ENCODE results near the gene PPP1R16B.

Gene PPP1R16B

GRCh38 chr20:38939686-38940085 lies 134.2 kb downstream of the PPP1R16B start:
- Histone ChIP-seq H2AFZ (ENCODE audit: low read length) (no peak overlapping the region), H3K18ac (ENCODE audit: low read length) (no peak overlapping the region), H3K27ac (replicated peaks; ENCODE audit: low read length) (no peak overlapping the region), H3K27me3 (ENCODE audit: control insufficient read depth in 3 of 3, insufficient read depth in 3 of 3, low read depth in 1 of 3, low read length in 3 of 3) (no peaks in the 10 kb centered on the region), H3K9me3 (replicated peaks in 1 of 2; ENCODE audit: control insufficient read depth in 2 of 2, insufficient read depth in 1 of 2, low read depth in 1 of 2, low read length in 2 of 2) (no peaks in the 10 kb centered on the region), H3K14ac (ENCODE audit: low read length) (no peak overlapping the region), H4K8ac (ENCODE audit: low read depth, low read length) (no peak overlapping the region), H3K4ac (ENCODE audit: low read length) (no peak overlapping the region), H2AK5ac (ENCODE audit: low read depth, low read length) (no peak overlapping the region), H4K91ac (ENCODE audit: low read depth, low read length, poor library complexity) (no peak overlapping the region), H2BK15ac (ENCODE audit: low read length) (no peak overlapping the region), H3K79me1 (ENCODE audit: low read depth, low read length) (peaks cover 13% of the 10 kb centered on the region), H3K4me2 (ENCODE audit: insufficient read depth, low read length, poor library complexity, severe bottlenecking) (no peak overlapping the region), H3K36me3 (replicated peaks in 1 of 2; ENCODE audit: control insufficient read depth in 2 of 2, insufficient read depth in 2 of 2, low read length in 2 of 2) (peaks cover 32 to 97% of the 10 kb centered on the region in 2 donors), H3K4me3 (ENCODE audit: low read length in 2 of 2) (no peak overlapping the region), H2BK5ac (ENCODE audit: low read length) (no peak overlapping the region), H3K9ac (ENCODE audit: low read depth, low read length, poor library complexity) (no peak overlapping the region), H2BK120ac (ENCODE audit: low read depth, low read length) (no peak overlapping the region), H2BK12ac (ENCODE audit: low read length) (no peak overlapping the region), H3K4me1 (ENCODE audit: control insufficient read depth in 2 of 2, insufficient read depth in 1 of 2, low read depth in 1 of 2, low read length in 2 of 2) (peaks cover 0 to 18% of the 10 kb centered on the region in 2 donors), H3K23ac (ENCODE audit: low read depth, low read length, poor library complexity) (no peak overlapping the region)
- no peak for DNase-seq (ENCODE audit: low spot score)
- WGBS, 2 donors (ENCODE audit: extremely low coverage in 2 of 2, insufficient read length in 2 of 2, insufficient replicate concordance in 1 of 2) = no CpG with 5 or more reads among the region's 2 CpGs

GRCh38 chr20:38940644-38941043 lies 135.1 kb downstream of the PPP1R16B start:
- no peak overlapping the region for H3K27ac ChIP-seq (replicated peaks; ENCODE audit: low read length)
- H3K14ac ChIP-seq (ENCODE audit: low read length) = no peak overlapping the region
- H2BK120ac ChIP-seq (ENCODE audit: low read depth, low read length) = no peak overlapping the region
- H3K4me1 ChIP-seq (ENCODE audit: control insufficient read depth in 2 of 2, insufficient read depth in 1 of 2, low read depth in 1 of 2, low read length in 2 of 2) = peaks cover 0 to 18% of the 10 kb centered on the region in 2 donors
- no peak overlapping the region for H3K18ac ChIP-seq (ENCODE audit: low read length)
- H2AFZ ChIP-seq (ENCODE audit: low read length) = no peak overlapping the region
- peaks cover 0 to 2% of the 10 kb centered on the region in 2 donors for H3K9me3 ChIP-seq (replicated peaks in 1 of 2; ENCODE audit: control insufficient read depth in 2 of 2, insufficient read depth in 1 of 2, low read depth in 1 of 2, low read length in 2 of 2)
- H4K91ac ChIP-seq (ENCODE audit: low read depth, low read length, poor library complexity) = no peak overlapping the region
- H4K8ac ChIP-seq (ENCODE audit: low read depth, low read length) = no peak overlapping the region
- H3K9ac ChIP-seq (ENCODE audit: low read depth, low read length, poor library complexity) = no peak overlapping the region
- WGBS, 2 donors (ENCODE audit: extremely low coverage in 2 of 2, insufficient read length in 2 of 2, insufficient replicate concordance in 1 of 2) = no CpG with 5 or more reads among the region's 5 CpGs
- H3K79me1 ChIP-seq (ENCODE audit: low read depth, low read length) = peaks cover 10% of the 10 kb centered on the region
- peaks cover 35 to 96% of the 10 kb centered on the region in 2 donors for H3K36me3 ChIP-seq (replicated peaks in 1 of 2; ENCODE audit: control insufficient read depth in 2 of 2, insufficient read depth in 2 of 2, low read length in 2 of 2)
- H3K27me3 ChIP-seq (ENCODE audit: control insufficient read depth in 3 of 3, insufficient read depth in 3 of 3, low read depth in 1 of 3, low read length in 3 of 3) = no peaks in the 10 kb centered on the region
- H3K4ac ChIP-seq (ENCODE audit: low read length) = no peak overlapping the region
- no peak for DNase-seq (ENCODE audit: low spot score)
- no peak overlapping the region for H3K23ac ChIP-seq (ENCODE audit: low read depth, low read length, poor library complexity)
- H2BK15ac ChIP-seq (ENCODE audit: low read length) = no peak overlapping the region
- H2BK12ac ChIP-seq (ENCODE audit: low read length) = no peak overlapping the region
- no peak overlapping the region for H3K4me2 ChIP-seq (ENCODE audit: insufficient read depth, low read length, poor library complexity, severe bottlenecking)
- H3K4me3 ChIP-seq (ENCODE audit: low read length in 2 of 2) = no peak overlapping the region
- no peak overlapping the region for H2BK5ac ChIP-seq (ENCODE audit: low read length)
- H2AK5ac ChIP-seq (ENCODE audit: low read depth, low read length) = no peak overlapping the region

GRCh38 chr20:38941726-38942389 lies 136.4 kb downstream of the PPP1R16B start:
- Histone ChIP-seq H3K79me1 (ENCODE audit: low read depth, low read length) (peaks cover 9% of the 10 kb centered on the region), H2BK120ac (ENCODE audit: low read depth, low read length) (no peak overlapping the region), H3K14ac (ENCODE audit: low read length) (no peak overlapping the region), H3K4me2 (ENCODE audit: insufficient read depth, low read length, poor library complexity, severe bottlenecking) (no peak overlapping the region), H3K36me3 (replicated peaks in 1 of 2; ENCODE audit: control insufficient read depth in 2 of 2, insufficient read depth in 2 of 2, low read length in 2 of 2) (peaks cover 32 to 94% of the 10 kb centered on the region in 2 donors), H3K18ac (ENCODE audit: low read length) (no peak overlapping the region), H3K27me3 (ENCODE audit: control insufficient read depth in 3 of 3, insufficient read depth in 3 of 3, low read depth in 1 of 3, low read length in 3 of 3) (no peaks in the 10 kb centered on the region), H3K4me1 (ENCODE audit: control insufficient read depth in 2 of 2, insufficient read depth in 1 of 2, low read depth in 1 of 2, low read length in 2 of 2) (peaks cover 0 to 13% of the 10 kb centered on the region in 2 donors), H2BK12ac (ENCODE audit: low read length) (no peak overlapping the region), H4K91ac (ENCODE audit: low read depth, low read length, poor library complexity) (no peak overlapping the region), H2BK5ac (ENCODE audit: low read length) (no peak overlapping the region), H3K4ac (ENCODE audit: low read length) (no peak overlapping the region), H2BK15ac (ENCODE audit: low read length) (no peak overlapping the region), H2AFZ (ENCODE audit: low read length) (no peak overlapping the region), H3K23ac (ENCODE audit: low read depth, low read length, poor library complexity) (no peak overlapping the region), H3K9me3 (replicated peaks in 1 of 2; ENCODE audit: control insufficient read depth in 2 of 2, insufficient read depth in 1 of 2, low read depth in 1 of 2, low read length in 2 of 2) (peaks cover 0 to 2% of the 10 kb centered on the region in 2 donors), H3K9ac (ENCODE audit: low read depth, low read length, poor library complexity) (no peak overlapping the region), H4K8ac (ENCODE audit: low read depth, low read length) (no peak overlapping the region), H3K27ac (replicated peaks; ENCODE audit: low read length) (no peak overlapping the region), H3K4me3 (ENCODE audit: low read length in 2 of 2) (no peak overlapping the region), H2AK5ac (ENCODE audit: low read depth, low read length) (no peak overlapping the region)
- WGBS, 2 donors (ENCODE audit: extremely low coverage in 2 of 2, insufficient read length in 2 of 2, insufficient replicate concordance in 1 of 2) = no CpG with 5 or more reads among the region's 5 CpGs
- DNase-seq (ENCODE audit: low spot score) = no peak

- H3K4ac ChIP-seq (ENCODE audit: low read length) = no peak overlapping the region
- H2BK12ac ChIP-seq (ENCODE audit: low read length) = no peak overlapping the region
- WGBS, 2 donors (ENCODE audit: extremely low coverage in 2 of 2, insufficient read length in 2 of 2, insufficient replicate concordance in 1 of 2) = no CpG with 5 or more reads among the region's 3 CpGs
- H4K91ac ChIP-seq (ENCODE audit: low read depth, low read length, poor library complexity) = no peak overlapping the region
- peaks cover 0 to 2% of the 10 kb centered on the region in 2 donors for H3K9me3 ChIP-seq (replicated peaks in 1 of 2; ENCODE audit: control insufficient read depth in 2 of 2, insufficient read depth in 1 of 2, low read depth in 1 of 2, low read length in 2 of 2)
- no peak overlapping the region for H2AK5ac ChIP-seq (ENCODE audit: low read depth, low read length)
- no peak overlapping the region for H2BK120ac ChIP-seq (ENCODE audit: low read depth, low read length)
- H2BK15ac ChIP-seq (ENCODE audit: low read length) = no peak overlapping the region
- no peak overlapping the region for H3K18ac ChIP-seq (ENCODE audit: low read length)
- H3K4me3 ChIP-seq (ENCODE audit: low read length in 2 of 2) = no peak overlapping the region
- H4K8ac ChIP-seq (ENCODE audit: low read depth, low read length) = no peak overlapping the region
- no peak overlapping the region for H2AFZ ChIP-seq (ENCODE audit: low read length)
- peaks cover 45 to 95% of the 10 kb centered on the region in 2 donors for H3K36me3 ChIP-seq (replicated peaks in 1 of 2; ENCODE audit: control insufficient read depth in 2 of 2, insufficient read depth in 2 of 2, low read length in 2 of 2)
- H3K4me2 ChIP-seq (ENCODE audit: insufficient read depth, low read length, poor library complexity, severe bottlenecking) = no peak overlapping the region
- H3K27me3 ChIP-seq (ENCODE audit: control insufficient read depth in 3 of 3, insufficient read depth in 3 of 3, low read depth in 1 of 3, low read length in 3 of 3) = no peaks in the 10 kb centered on the region
- H3K9ac ChIP-seq (ENCODE audit: low read depth, low read length, poor library complexity) = no peak overlapping the region
- no peak overlapping the region for H2BK5ac ChIP-seq (ENCODE audit: low read length)
- peaks cover 0 to 2% of the 10 kb centered on the region in 2 donors for H3K4me1 ChIP-seq (ENCODE audit: control insufficient read depth in 2 of 2, insufficient read depth in 1 of 2, low read depth in 1 of 2, low read length in 2 of 2)
- H3K27ac ChIP-seq (replicated peaks; ENCODE audit: low read length) = no peak overlapping the region
- no peak overlapping the region for H3K23ac ChIP-seq (ENCODE audit: low read depth, low read length, poor library complexity)
- H3K14ac ChIP-seq (ENCODE audit: low read length) = no peak overlapping the region
- H3K79me1 ChIP-seq (ENCODE audit: low read depth, low read length) = peaks cover 4% of the 10 kb centered on the region
- no peak for DNase-seq (ENCODE audit: low spot score)
Measured at GRCh38 chr20:38945012-38945411, 139.5 kb downstream of the PPP1R16B start.

Measured in neuronal stem cell (in vitro differentiated cells).